Right lobe of liver (tissue), 6 donors: ENCODE data around the gene IZUMO1. TPM values are rescaled to one million over a fixed set of nuclear protein-coding genes. Genes with fewer than 3 reads are reported as not detected.
A peak's percentile ranks its signal among the peaks of the same experiment; 100 is the strongest.
"Not testable (repeated sequence)": the region's sequence is repeated elsewhere in the genome, so short reads cannot be mapped to it uniquely, and the experiment has no call there.

ENCODE experiments used
- ATAC-seq, 4 donors: fragments of 200-7000 bp; cut with Tn5 transposase; one replicate each; pipeline ENCODE4 v1.9.1; 2020; ENCODE audit warnings: mild to moderate bottlenecking in 4 of 4, moderate library complexity in 4 of 4
- DNase-seq, 3 donors: peaks; one replicate each; pipeline ENCODE4 v3.0.0-alpha.2; 2020
- H3K27ac ChIP-seq, 3 donors: fragments of 200-600 bp; one replicate each; pipeline ENCODE4 v1.8.0; 2022
- H3K27me3 ChIP-seq, 2 donors: fragments of 200-600 bp; one replicate each; pipeline ENCODE4 v1.8.0; 2022
- H3K36me3 ChIP-seq, 4 donors: fragments of 200-600 bp; sonication (generic) in 1 of 4; one replicate each; pipeline versions ENCODE4 v1.5.1 to v1.8.0; 2017 to 2022; ENCODE audit warnings: control low read depth in 1 of 4
- H3K4me1 ChIP-seq, 4 donors: fragments of 200-600 bp; sonication (generic) in 1 of 4; one replicate each; pipeline versions ENCODE4 v1.5.1 to v1.8.0; 2017 to 2022; ENCODE audit warnings: control low read depth in 1 of 4
- H3K4me3 ChIP-seq, 3 donors: fragments of 200-600 bp; one replicate each; pipeline ENCODE4 v1.8.0; 2022
- H3K9me3 ChIP-seq, 4 donors: fragments of 200-600 bp; sonication (generic) in 1 of 4; one replicate each; pipeline versions ENCODE4 v1.5.1 to v1.8.0; 2017 to 2022; ENCODE audit warnings: control low read depth in 1 of 4
- POLR2A ChIP-seq: fragments of 450-650 bp; IDR thresholded peaks from one replicate; pipeline ENCODE4 v1.6.1; 2017; ENCODE audit warnings: antibody characterized with exemption, mild to moderate bottlenecking
- WGBS: methylation state at CpG from one replicate; pipeline ENCODE4 v1.1.6; 2018; ENCODE audit warnings: low coverage, low lambda C conversion rate; ENCODE audit not compliant: insufficient coverage; ENCODE audit errors: missing lambda C conversion rate; 5-methylcytosine and 5-hydroxymethylcytosine counted together
- intact Hi-C, 2 donors: fragments of 100-400 bp; cut with DNase I; formaldehyde crosslinking; loops; one replicate each; pipeline versions ENCODE4 v1.11.2 to v1.14.1; 2022
- total RNA-seq, 6 experiments: library from RNA; depleted of rRNA in 2 of 6; stranded (reverse); fragments of >200 nt in 2 of 6; fragmentation: NEBNext Ultra II Directional in 3 of 6; extraction: Animal tissue kit (Norgen Biotek cat#: 25700) in 3 of 6; gene quantifications; one replicate each; pipeline versions ENCODE4 v1.1.0 to v1.2.4, GENCODE V29; 2016 to 2023
- TF ChIP-seq, protein P1 (sequence below), 4 donors: fragments of 200-600 bp in 3 of 4; fragments of 450-650 bp in 1 of 4; IDR thresholded peaks; one replicate each; pipeline versions ENCODE4 v1.5.1 to v1.8.0; 2016 to 2022; ENCODE audit warnings: antibody characterized with exemption in 4 of 4, mild to moderate bottlenecking in 2 of 4
- donor health status: DM: no; HTN: yes; CAD: no.
- donor health status: DM: no; HTN: no; CAD: no.
- donor health status: DM: no; HTN: no; CAD: no.
- donor health status: DM: no; HTN: yes; CAD: no.
- donor health status: DM: no; HTN: yes; CAD: no.

IZUMO1 gene
- total RNA-seq, 6 experiments from 2014 or later = 0.10 to 0.35 (median 0.13) TPM; not detected in 1

DNA sequence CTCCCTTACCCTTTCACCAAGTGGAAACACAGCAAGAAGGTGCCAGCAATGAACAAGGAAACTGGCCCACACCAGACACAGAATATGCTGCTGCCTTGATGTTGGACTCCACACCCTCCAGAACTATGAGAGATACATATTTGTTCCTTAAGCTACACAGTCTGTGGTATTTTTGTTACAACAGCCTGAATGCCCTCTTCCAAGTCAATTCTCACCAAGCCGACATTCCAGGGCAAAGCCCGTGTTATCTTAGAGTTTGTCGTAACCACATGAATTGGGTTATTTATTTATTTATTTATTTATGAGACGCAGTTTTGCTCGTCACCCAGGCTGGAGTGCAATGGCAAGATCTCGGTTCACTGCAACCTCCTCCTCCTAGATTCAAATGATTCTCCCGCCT, 23.6 kb upstream of the IZUMO1 start:
- intact Hi-C loops = no loop called here
- Histone ChIP-seq H3K4me1 (peaks cover 0 to 69% (median 33%) of the 10 kb centered on the region in 4 donors), H3K4me3 (no peak overlapping the region), H3K27me3 (no peaks in the 10 kb centered on the region), H3K27ac (peak overlapping the region; percentile 91 to 96 (median 96)), H3K36me3 (no peaks in the 10 kb centered on the region), H3K9me3 (no peaks in the 10 kb centered on the region)
- no peak for TF ChIP-seq POLR2A
- TF ChIP-seq, protein P1, sequence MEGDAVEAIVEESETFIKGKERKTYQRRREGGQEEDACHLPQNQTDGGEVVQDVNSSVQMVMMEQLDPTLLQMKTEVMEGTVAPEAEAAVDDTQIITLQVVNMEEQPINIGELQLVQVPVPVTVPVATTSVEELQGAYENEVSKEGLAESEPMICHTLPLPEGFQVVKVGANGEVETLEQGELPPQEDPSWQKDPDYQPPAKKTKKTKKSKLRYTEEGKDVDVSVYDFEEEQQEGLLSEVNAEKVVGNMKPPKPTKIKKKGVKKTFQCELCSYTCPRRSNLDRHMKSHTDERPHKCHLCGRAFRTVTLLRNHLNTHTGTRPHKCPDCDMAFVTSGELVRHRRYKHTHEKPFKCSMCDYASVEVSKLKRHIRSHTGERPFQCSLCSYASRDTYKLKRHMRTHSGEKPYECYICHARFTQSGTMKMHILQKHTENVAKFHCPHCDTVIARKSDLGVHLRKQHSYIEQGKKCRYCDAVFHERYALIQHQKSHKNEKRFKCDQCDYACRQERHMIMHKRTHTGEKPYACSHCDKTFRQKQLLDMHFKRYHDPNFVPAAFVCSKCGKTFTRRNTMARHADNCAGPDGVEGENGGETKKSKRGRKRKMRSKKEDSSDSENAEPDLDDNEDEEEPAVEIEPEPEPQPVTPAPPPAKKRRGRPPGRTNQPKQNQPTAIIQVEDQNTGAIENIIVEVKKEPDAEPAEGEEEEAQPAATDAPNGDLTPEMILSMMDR (IDR thresholded peaks at IDR 0.05) = no peak
- WGBS = 36% methylated on average over 7 of the region's 7 CpGs
- ATAC-seq = peak in 1 of 4 donors; percentile 2
- no peak for DNase-seq

DNA sequence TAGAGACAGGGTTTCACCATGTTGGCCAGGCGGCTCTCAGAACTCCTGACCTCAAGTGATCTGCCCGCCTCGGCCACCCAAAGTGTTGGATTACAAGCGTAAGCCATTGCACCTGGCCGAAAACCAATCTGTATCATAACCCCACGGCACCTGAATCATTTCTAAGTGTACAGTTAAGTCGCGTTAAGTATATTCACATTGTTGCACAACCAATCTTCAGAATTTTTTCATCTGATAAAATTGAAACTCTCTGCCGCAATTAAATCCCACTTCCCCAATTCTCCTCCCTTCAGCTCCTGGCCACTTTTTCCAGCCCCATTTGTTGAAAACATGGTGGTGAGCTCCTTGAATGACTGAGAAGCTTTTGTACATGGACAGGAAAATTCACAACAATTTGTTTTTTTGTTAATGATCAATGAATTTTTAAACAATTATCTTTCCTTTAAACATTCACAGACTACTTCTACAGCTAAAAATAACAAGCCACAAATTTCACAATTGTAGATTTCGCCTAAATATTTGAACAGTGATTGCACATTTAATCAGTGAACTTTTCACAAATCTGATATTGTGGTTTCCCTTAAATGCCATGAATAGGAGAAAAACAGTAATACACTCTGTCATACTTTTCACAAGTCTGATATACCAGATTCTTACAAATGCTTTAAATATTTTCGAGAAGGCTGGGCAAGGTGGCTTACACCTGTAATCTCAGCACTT, 22.4 kb upstream of the IZUMO1 start:
- DNase-seq (no peak), ATAC-seq (peak; percentile 17 to 43 (median 28))
- H3K36me3 ChIP-seq = no peaks in the 10 kb centered on the region
- 14% methylated on average over 6 of the region's 11 CpGs for WGBS
- H3K27ac ChIP-seq = peak overlapping the region; percentile 91 to 96 (median 96)
- H3K9me3 ChIP-seq = no peaks in the 10 kb centered on the region
- H3K4me1 ChIP-seq = peaks cover 0 to 72% (median 34%) of the 10 kb centered on the region in 4 donors
- H3K27me3 ChIP-seq = no peaks in the 10 kb centered on the region
- H3K4me3 ChIP-seq = peak overlapping the region in 1 of 3 donors; percentile 17
- intact Hi-C loops = loop anchor here in 1 of 2 donors (10.0 kb wide), 1 partner anchor 94 kb away; the partner anchor contains the start of gene NTN5
- TF ChIP-seq POLR2A = peak; percentile 37
- TF ChIP-seq, protein P1 (IDR thresholded peaks at IDR 0.05) = no peak

DNA sequence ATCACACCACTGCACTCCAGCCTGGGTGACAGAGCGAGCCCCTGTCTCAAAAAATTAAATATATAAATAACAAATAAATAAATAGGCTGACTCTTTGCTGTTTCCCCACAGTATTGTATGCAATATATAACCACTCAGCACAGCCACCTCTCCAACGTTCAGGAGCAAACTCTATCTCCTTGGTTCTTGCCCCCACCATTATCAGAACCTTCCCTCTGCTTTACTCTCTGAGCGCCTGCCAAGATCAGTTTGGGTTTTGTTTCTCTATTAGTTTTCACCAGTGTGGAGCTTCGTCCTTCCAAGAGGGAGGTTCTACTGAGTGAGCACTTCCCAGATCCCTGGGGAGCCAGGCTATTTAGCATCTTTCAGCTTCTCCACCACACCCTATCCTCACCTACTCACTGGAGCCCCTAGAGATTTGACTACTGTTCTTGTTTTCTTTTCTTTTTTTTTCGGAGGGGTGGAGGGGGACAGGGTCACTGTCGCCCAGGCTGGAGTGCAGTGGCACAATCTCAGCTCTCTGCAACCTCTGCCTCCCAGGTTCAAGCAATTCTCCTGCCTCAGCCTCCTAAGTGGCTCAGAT, 21.6 kb upstream of the IZUMO1 start:
- Histone ChIP-seq H3K27ac (peak overlapping the region; percentile 91 to 96 (median 96)), H3K4me3 (peak overlapping the region in 1 of 3 donors; percentile 17), H3K4me1 (peaks cover 0 to 67% (median 33%) of the 10 kb centered on the region in 4 donors)
- not testable (repeated sequence) for DNase-seq, H3K9me3 ChIP-seq, H3K36me3 ChIP-seq, H3K27me3 ChIP-seq
- ATAC-seq = peak; percentile 5 to 36 (median 17)
- whole genome bisulfite sequencing = 31% methylated on average over 6 of the region's 6 CpGs
- intact Hi-C loops = loop anchor here in 1 of 2 donors (10.0 kb wide), 1 partner anchor 93 kb away; the partner anchor contains the start of gene NTN5

GRCh38 chr19:48765816-48766215, 19.1 kb upstream of the IZUMO1 start:
- Histone ChIP-seq H3K27ac (peak overlapping the region in 1 of 3 donors; percentile 8), H3K4me1 (peaks cover 0 to 46% (median 23%) of the 10 kb centered on the region in 4 donors)
- H3K9me3 ChIP-seq, DNase-seq, H3K27me3 ChIP-seq, H3K36me3 ChIP-seq, H3K4me3 ChIP-seq: not testable (repeated sequence)
- intact Hi-C loops = loop anchor here in 1 of 2 donors (10.0 kb wide), 1 partner anchor 91 kb away; the partner anchor contains the start of gene NTN5
- 29% methylated on average over 4 of the region's 5 CpGs for WGBS
- ATAC-seq = peak; percentile 2 to 44 (median 28)

GRCh38 chr19:48760504-48761205, 13.9 kb upstream of the IZUMO1 start:
- ATAC-seq (peak in 2 of 4 donors; percentile 1 to 15), DNase-seq (no peak)
- Histone ChIP-seq H3K36me3 (peaks cover 0 to 11% (median 0%) of the 10 kb centered on the region in 4 donors), H3K27ac (peak overlapping the region in 2 of 3 donors; percentile 1 to 53), H3K9me3 (no peaks in the 10 kb centered on the region), H3K27me3 (no peaks in the 10 kb centered on the region), H3K4me1 (peaks cover 0 to 21% (median 5%) of the 10 kb centered on the region in 4 donors), H3K4me3 (no peak overlapping the region)
- no peak for TF ChIP-seq POLR2A
- TF ChIP-seq, protein P1 (IDR thresholded peaks at IDR 0.05) = no peak
- WGBS = 27% methylated on average over 11 of the region's 16 CpGs
- intact Hi-C loops = loop anchor here in 1 of 2 donors (10.0 kb wide), 1 partner anchor 86 kb away; the partner anchor contains the start of gene NTN5
